ENCODE results near the gene SDK1. TPM values are rescaled to one million over a fixed set of nuclear protein-coding genes. Genes with fewer than 3 reads are reported as not detected.

The SDK1 gene
- total and polyA plus RNA-seq, 2 of the 8 experiments (the other 6 are each of a cell fraction or from before 2014, with no cell fraction given), result 3.3 to 7.2 TPM

GRCh38 chr7:4098169-4098568 lies 797.1 kb downstream of the SDK1 start:
- H3K79me1 ChIP-seq (ENCODE audit: low read depth, low read length), result no peaks in the 10 kb centered on the region
- H3K23me2 ChIP-seq (ENCODE audit: low read depth, low read length), result no peaks in the 10 kb centered on the region
- no peak overlapping the region for H2BK15ac ChIP-seq (ENCODE audit: low read length)
- CTCF ChIA-PET (ENCODE audit: partially characterized antibody), result interaction anchor here (0.6 to 1.0 kb wide), 2 partner anchors 40 to 461 kb away, joined by 3 read pairs; no protein-coding TSS in a partner anchor
- H3K18ac ChIP-seq (ENCODE audit: extremely low read depth, low read length), result no peak overlapping the region
- FAIRE-seq (no peak), DNase-seq (ENCODE audit: low read depth in 1 of 2, low spot score in 2 of 2) (no peak)
- no peak overlapping the region for H2BK5ac ChIP-seq (ENCODE audit: low read depth, low read length)
- peaks cover 0 to 2% (median 0%) of the 10 kb centered on the region in 4 experiments; a peak in 1 of 7 replicates for H3K4me1 ChIP-seq (replicated peaks in 1 of 4; ENCODE audit: control insufficient read depth in 3 of 4, insufficient read depth in 4 of 4, low read length in 3 of 4)
- no peak overlapping the region for H4K8ac ChIP-seq (ENCODE audit: extremely low read depth, insufficient read depth, low read length)
- no peak overlapping the region for H2AK5ac ChIP-seq (ENCODE audit: low read depth, low read length)
- H3K4me3 ChIP-seq (ENCODE audit: extremely low read depth in 1 of 4, insufficient read depth in 2 of 4, low read depth in 3 of 4, low read length in 4 of 4), result no peak overlapping the region
- H3K4ac ChIP-seq (replicated peaks; ENCODE audit: insufficient read length, low read depth, low read length), result no peak overlapping the region
- H4K5ac ChIP-seq (ENCODE audit: insufficient read length, low read depth, low read length), result no peak overlapping the region
- H2BK20ac ChIP-seq (ENCODE audit: low read length), result no peak overlapping the region
- H3K9me3 ChIP-seq (ENCODE audit: insufficient read depth in 2 of 2, low read depth in 1 of 2, low read length in 1 of 2), result no peaks in the 10 kb centered on the region
- no peak overlapping the region for H4K91ac ChIP-seq (replicated peaks; ENCODE audit: insufficient read length, low read length)
- WGBS, 2 experiments (ENCODE audit: extremely low coverage in 1 of 2, insufficient coverage in 1 of 2, insufficient read length in 1 of 2, insufficient replicate concordance in 2 of 2, low coverage in 1 of 2, low lambda C conversion rate in 2 of 2, missing lambda C conversion rate in 1 of 2), result 94 to 100% methylated on average over 2 to 11 of the region's 11 CpGs
- no peak overlapping the region for H2BK120ac ChIP-seq (replicated peaks; ENCODE audit: low read depth, low read length)
- H3K9ac ChIP-seq (replicated peaks in 1 of 4; ENCODE audit: extremely low read depth in 1 of 4, low read depth in 3 of 4, low read length in 3 of 4), result no peak overlapping the region
- H3K4me2 ChIP-seq (ENCODE audit: insufficient read depth in 1 of 2, low read depth in 2 of 2, low read length in 2 of 2), result no peak overlapping the region
- no peak overlapping the region for H3K23ac ChIP-seq (ENCODE audit: insufficient read length)
- H3K27me3 ChIP-seq (replicated peaks in 1 of 4; ENCODE audit: control insufficient read depth in 3 of 4, extremely low read depth in 1 of 4, insufficient read depth in 3 of 4, low read length in 3 of 4), result no peaks in the 10 kb centered on the region
- H3K79me2 ChIP-seq (ENCODE audit: control insufficient read depth in 1 of 2, insufficient read depth in 2 of 2, low read length in 2 of 2), result no peaks in the 10 kb centered on the region
- H4K20me1 ChIP-seq (replicated peaks in 1 of 2; ENCODE audit: control insufficient read depth in 1 of 2, insufficient read depth in 2 of 2, low read length in 2 of 2), result no peaks in the 10 kb centered on the region
- H2AFZ ChIP-seq (ENCODE audit: low read length), result no peak overlapping the region
- H3K56ac ChIP-seq (replicated peaks; ENCODE audit: insufficient read length, low read depth, low read length), result no peak overlapping the region
- no peak overlapping the region for H2BK12ac ChIP-seq (ENCODE audit: low read depth, low read length)
- no peaks in the 10 kb centered on the region for H3K36me3 ChIP-seq (ENCODE audit: control insufficient read depth in 2 of 4, insufficient read depth in 4 of 4, low read length in 3 of 4)
- H3K27ac ChIP-seq (ENCODE audit: low read depth, low read length), result no peak overlapping the region
- no peak overlapping the region for H3K14ac ChIP-seq (ENCODE audit: insufficient read length)
- POLR2A ChIA-PET (ENCODE audit: partially characterized antibody), result no interaction called here
- no peak for TF ChIP-seq KDM4A (IDR thresholded peaks at IDR 0.05; ENCODE audit: low read depth, low read length, severe bottlenecking)
- no peak for TF ChIP-seq BACH1 (IDR thresholded peaks at IDR 0.05; ENCODE audit: low read length)
- TF ChIP-seq GABPA (IDR thresholded peaks at IDR 0.05; ENCODE audit: borderline replicate concordance, insufficient read depth, low read length), result no peak
- TF ChIP-seq JUND (IDR thresholded peaks at IDR 0.05; ENCODE audit: low read length), result no peak
- TF ChIP-seq BRCA1 (IDR thresholded peaks at IDR 0.05; ENCODE audit: low read depth, low read length), result no peak
- no peak for TF ChIP-seq CHD1 (IDR thresholded peaks at IDR 0.05; ENCODE audit: low read depth, low read length)
- TF ChIP-seq E2F6 (IDR thresholded peaks at IDR 0.05), result no peak
- no peak for TF ChIP-seq JUN (IDR thresholded peaks at IDR 0.05; ENCODE audit: low read depth, low read length)
- no peak for TF ChIP-seq KDM5A (IDR thresholded peaks at IDR 0.05; ENCODE audit: low read length)
- no peak for TF ChIP-seq ASH2L (IDR thresholded peaks at IDR 0.05; ENCODE audit: low read length)
- TF ChIP-seq CTCF (IDR thresholded peaks at IDR 0.05; ENCODE audit: control extremely low read depth in 1 of 3, insufficient read depth in 1 of 3, low read depth in 1 of 3, low read length in 3 of 3), result no peak
- TF ChIP-seq GTF2F1 (IDR thresholded peaks at IDR 0.05; ENCODE audit: borderline replicate concordance, low read depth, low read length), result no peak
